Vagina (tissue), 2 donors: ENCODE data around the gene GNS.

Experiments used
- CTCF ChIP-seq, 3 experiments: fragments of 450-650 bp in 2 of 3; fragments of 200-600 bp in 1 of 3; sonication (generic) in 1 of 3; IDR thresholded peaks; one replicate each; pipeline ENCODE4 v1.5.1; 2017 to 2019; ENCODE audit warnings: antibody characterized with exemption in 3 of 3, mild to moderate bottlenecking in 2 of 3, moderate library complexity in 2 of 3
- POLR2A ChIP-seq, 2 donors: fragments of 450-650 bp; IDR thresholded peaks; one replicate each; pipeline ENCODE4 v1.6.1; 2017; ENCODE audit warnings: antibody characterized with exemption in 2 of 2, mild to moderate bottlenecking in 2 of 2, moderate library complexity in 2 of 2

GRCh38 chr12:64740646-64741045 is 18.6 kb downstream of the GNS start:
- TF ChIP-seq CTCF (IDR thresholded peaks at IDR 0.05) (no peak), POLR2A (IDR thresholded peaks at IDR 0.05) (no peak)
